K562 (cell line): ENCODE data around the gene SPATS2. TPM values are rescaled to one million over a fixed set of nuclear protein-coding genes. Genes with fewer than 3 reads are reported as not detected.

Experiments
- DMBX1 ChIP-seq: fragments of 250-450 bp; sonication (Bioruptor Pico); IDR thresholded peaks from 2 replicates; pipeline ENCODE4 v1.8.0; 2022; ENCODE audit warnings: inconsistent platforms, mild to moderate bottlenecking, moderate library complexity, borderline replicate concordance
- FOSL1 ChIP-seq: fragments of 200-800 bp; sonication (Bioruptor generic); conservative IDR thresholded peaks from 2 replicates; pipeline ENCODE4 v1.6.1; 2016; ENCODE audit warnings: missing genetic modification characterization, missing compliant biosample characterization
- GTF3C2 ChIP-seq: IDR thresholded peaks from 3 replicates; pipeline ENCODE4 v1.6.1; 2011; ENCODE audit warnings: borderline replicate concordance, mild to moderate bottlenecking, moderate library complexity; ENCODE audit not compliant: insufficient read length; ENCODE audit errors: extremely low read depth
- KLF16 ChIP-seq: IDR thresholded peaks from 2 replicates; pipeline ENCODE4 v1.6.1; 2016; ENCODE audit warnings: antibody characterized with exemption
- MAX ChIP-seq: sonication (generic); formaldehyde crosslinking; IDR thresholded peaks from 2 replicates; pipeline ENCODE4 v1.9.0; 2022; ENCODE audit warnings: mild to moderate bottlenecking, missing genetic modification reagents
- TRIM24 ChIP-seq, 2 experiments: fragments of 450-650 bp; IDR thresholded peaks; 2 replicates each; pipeline ENCODE4 v1.6.1; 2016
- ZHX1 ChIP-seq: fragments of 150-350 bp; conservative IDR thresholded peaks from 2 replicates; pipeline ENCODE4 v1.6.1; 2014; ENCODE audit warnings: low read length
- ZSCAN29 ChIP-seq: fragments of 450-650 bp; IDR thresholded peaks from 2 replicates; pipeline ENCODE4 v1.6.1; 2017
- polyA plus RNA-seq, 8 experiments: library from polyadenylated mRNA; depleted of rRNA in 4 of 8; stranded (reverse) in 5 of 8; unstranded in 3 of 8; fragments of >200 nt; fragmentation: Nextera tagmentation in 2 of 8; fragmentation: Illumina TruSeq in 1 of 8; extraction: Ambion mirVana in 2 of 8; extraction: Trizol in 1 of 8; gene quantifications; 2 replicates each; pipeline versions ENCODE4 v1.2.1 to v1.2.3, GENCODE V29; 2011 to 2014; ENCODE audit warnings: inconsistent platforms in 1 of 8, missing spikeins in 1 of 8
- total RNA-seq, 7 experiments: library from RNA; depleted of rRNA in 6 of 7; stranded (reverse); fragments of >200 nt in 6 of 7; fragmentation: Illumina TruSeq in 2 of 7; extraction: Trizol in 2 of 7; gene quantifications; 2 replicates each; pipeline versions ENCODE4 v1.2.1 to v1.2.3, GENCODE V29; 2011 to 2021; ENCODE audit warnings: low replicate concordance in 1 of 7

The SPATS2 gene
- total and polyA plus RNA-seq, 9 of the 15 experiments (the other 6 are each of a cell fraction or from before 2014, with no cell fraction given): 5.4 to 48.2 (median 17.5) TPM

- TF ChIP-seq GTF3C2 (no peak), KLF16 (no peak), ZSCAN29 (no peak), FOSL1 (tag) (no peak), MAX (CRISPR knock-in tag) (no peak), DMBX1 (CRISPR knock-in tag) (no peak), ZHX1 (no peak), TRIM24 (IDR thresholded peaks at IDR 0.05) (no peak)
- TF ChIP-seq, all 486 proteins: peak for 0
Observed at GRCh38 chr12:49519574-49519936, 152.3 kb downstream of the SPATS2 start (continued).
